Activated CD8-positive, alpha-beta memory T cell treated with anti-CD3 and anti-CD28 coated beads for 24 hours (primary cell): Measurements from ENCODE around the gene ZNF480.
"Not testable (repeated sequence)": the region's sequence is repeated elsewhere in the genome, so short reads cannot be mapped to it uniquely, and the experiment has no call there.

Experiments
- DNase-seq: peaks from one replicate; pipeline ENCODE4 v3.0.0-alpha.2; 2020

Gene ZNF480

DNA sequence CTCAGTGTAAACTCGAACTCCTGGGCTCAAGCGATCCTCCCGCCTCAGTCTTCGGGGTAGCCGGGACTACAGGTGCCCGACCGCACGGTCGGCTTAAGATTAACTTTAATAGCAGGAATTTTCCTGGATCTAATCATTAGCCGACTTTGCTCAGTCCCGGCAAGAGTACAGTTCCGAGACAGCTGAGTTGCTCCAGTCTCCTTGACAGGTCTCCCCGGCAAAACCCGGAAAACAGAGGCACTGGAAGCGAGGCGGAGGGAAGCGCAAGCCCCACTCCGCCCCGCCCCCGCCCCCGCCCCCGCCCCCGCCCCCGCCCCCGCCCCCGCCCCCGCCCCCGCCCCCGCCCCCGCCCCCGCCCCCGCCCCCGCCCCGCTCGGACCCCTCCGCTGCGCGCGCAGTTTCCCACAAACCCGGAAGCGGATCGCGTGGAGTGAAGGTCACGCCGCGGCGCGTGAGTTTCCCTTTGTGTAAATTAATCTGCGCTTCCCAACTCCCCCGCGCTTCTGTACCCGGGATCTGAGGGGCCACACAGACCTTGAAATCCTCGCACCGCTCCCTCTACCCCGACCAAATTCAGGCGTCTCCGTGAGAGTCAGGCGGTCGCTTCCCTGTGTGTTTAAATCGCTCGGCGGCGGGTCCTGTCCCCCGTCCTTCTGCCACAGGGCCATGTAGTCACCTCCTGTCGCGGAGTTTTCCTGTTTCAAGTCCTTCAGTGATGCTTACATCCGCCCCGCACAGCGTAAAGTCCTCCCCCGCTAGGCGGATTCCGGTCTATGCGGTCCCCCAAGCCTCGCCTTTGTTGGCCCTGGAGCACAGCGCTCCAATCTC, at the start of gene ZNF480:
ZNF480 (plus strand) TSS at position 397 of the 828 bp plus-strand sequence. CDS start 3,244 bp downstream, outside the sequence.
- peak; percentile 88 for DNase-seq

DNA sequence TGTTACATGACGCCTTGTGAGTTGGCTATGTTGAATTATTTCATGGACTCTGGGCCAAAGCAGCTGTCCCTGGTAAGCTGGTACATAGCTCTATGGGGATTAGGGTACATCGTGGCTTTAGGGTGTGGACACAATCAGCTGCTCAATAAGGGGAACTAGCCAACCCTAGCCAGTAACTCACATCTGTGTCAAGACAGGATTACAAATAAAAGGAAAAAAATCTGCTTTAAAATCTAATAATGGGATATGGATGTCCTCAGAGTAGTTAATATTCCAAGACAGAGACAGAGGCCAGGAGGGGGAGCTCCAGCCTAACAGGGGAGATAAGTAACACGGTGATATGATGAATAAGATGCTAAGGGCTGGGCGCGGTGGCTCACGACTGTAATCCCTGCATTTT, 48.7 kb upstream of the ZNF480 start:
- peak; percentile 74 for DNase-seq

DNA sequence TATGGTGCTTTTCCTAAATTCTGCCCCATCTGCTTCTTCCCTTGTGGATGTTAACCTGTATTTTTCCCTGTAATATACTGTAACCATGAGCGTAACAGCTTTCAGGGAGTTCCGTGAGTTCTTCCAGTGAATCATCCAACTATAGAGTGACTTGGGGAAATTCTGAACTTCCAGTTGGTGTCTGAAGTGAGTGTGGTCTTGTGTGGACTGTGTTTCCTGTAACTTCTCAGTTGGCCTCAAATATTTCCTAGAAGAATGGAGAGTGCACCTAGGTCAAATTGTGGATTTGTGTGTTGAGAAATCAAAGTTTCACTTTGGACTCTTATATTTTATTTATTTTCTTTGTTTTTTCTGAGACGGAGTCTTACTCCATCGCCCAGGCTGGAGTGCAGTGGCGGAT, 38.5 kb upstream of the ZNF480 start:
- no peak for DNase-seq

DNA sequence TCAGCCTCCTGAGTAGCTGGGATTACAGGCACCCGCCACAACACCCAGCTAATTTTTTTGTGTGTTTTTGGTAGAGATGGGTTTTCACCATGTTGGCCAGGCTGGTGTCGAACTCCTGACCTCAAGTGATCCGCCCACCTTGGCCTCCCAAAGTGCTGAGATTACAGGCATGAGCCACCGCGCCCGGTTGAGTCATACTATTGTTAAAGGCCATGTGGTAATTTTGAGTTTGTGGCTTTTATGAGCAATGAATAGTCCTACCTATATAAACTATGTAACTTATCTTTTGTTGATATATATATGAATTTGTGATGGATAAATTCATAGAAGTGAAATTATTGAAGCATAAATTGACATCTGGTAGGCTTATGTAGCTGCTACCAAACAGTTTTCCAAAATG, 31.4 kb upstream of the ZNF480 start:
- DNase-seq, result not testable (repeated sequence)

DNA sequence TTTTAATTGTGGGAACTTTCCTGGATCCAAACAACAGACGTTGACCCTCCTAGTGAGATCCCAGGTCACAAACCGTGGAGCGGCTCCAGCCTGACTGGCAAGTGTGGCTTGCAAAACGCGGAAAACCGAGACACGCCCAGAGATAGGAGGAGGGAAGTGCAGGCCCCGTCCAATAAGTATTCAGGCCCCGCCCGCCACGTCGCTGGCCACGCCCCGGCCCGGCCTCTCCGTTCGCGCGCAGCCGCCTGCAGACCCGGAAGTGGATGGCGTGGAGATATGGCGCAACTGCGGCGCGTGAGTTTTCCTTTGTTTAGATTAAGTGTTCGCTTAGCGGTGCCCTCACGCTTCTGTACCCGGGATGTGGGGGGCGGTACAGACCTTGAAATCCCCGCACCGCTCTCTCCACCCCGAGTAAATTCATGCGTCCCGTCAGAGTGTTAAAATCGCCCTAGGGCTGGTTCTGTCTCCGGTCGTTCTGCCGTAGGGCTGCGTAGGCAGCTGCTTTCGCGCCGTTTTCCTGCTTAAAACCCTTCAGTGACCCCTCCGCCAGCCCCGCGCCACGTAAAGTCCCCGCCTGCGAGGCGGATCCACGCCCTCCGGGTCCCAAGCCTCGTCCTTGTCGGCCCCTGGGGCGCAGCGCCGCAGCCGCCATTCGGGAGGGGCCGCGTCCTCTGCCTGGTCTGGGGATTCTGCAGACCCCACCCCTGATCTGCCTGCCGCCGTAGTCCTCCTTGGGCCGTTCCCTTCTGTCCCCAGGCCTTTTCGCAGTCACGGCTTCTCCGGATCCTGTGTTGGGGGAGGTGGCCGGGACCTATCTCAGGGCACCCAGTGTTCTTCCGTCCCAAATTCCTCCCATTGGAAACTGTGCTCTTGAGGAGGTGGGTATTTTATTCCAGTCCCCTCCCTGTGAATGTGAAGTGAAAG, 27.4 kb upstream of the ZNF480 start, which contains the start of gene ZNF766:
ZNF766 (plus strand) TSS at position 250 of the 924 bp plus-strand sequence; CDS start at position 277, 27 bp downstream.
- peak; percentile 99 for DNase-seq

DNA sequence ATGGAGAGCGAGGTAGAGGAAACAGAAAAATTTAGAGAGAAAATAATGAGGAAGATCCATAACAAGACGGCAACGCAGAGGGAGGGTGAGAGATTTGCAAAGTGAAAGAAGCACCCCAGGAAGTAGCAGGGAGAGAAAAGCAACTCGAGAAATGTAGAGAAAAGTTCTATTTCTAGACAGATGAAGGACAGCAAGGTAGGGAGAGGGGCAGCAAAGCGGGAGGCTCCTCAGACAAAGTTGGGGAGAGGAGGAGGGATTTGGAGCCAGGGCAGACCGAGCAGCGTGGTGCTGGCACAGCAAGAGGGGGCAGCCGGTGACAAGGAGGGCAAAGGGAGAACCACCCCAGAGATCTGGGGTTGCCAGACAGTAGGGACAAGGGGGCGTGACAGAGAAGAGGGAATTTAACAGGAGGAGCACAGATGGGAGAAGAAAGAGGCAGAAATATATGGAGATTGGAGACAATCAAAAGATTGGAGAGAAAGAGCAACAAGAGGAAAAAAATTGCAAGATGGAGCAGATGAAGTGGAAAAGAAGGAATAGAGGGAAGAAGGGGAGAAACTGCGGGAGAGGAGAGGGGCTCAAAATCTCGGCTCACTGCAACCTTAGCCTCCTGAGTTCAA, 26.6 kb upstream of the ZNF480 start:
- no peak for DNase-seq

DNA sequence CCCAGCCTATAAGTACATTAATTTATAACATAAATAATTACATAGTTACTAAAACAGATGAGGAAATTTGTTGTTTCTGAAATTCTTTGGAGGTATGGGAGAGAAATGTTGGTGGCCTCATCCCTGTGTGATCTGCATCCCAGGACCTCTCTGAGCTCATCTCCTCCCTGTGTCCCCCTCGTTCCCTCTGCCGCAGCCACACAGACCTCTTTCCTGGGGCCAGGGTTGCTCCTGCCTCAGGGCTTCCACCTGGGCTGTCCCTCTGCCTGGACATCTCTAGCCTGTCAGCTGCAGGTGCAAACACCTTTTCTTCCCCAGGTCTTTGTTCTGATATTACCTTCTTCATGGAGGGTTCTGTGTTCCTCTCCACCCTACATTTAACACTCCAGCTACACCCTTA, 23.7 kb upstream of the ZNF480 start:
- no peak for DNase-seq

DNA sequence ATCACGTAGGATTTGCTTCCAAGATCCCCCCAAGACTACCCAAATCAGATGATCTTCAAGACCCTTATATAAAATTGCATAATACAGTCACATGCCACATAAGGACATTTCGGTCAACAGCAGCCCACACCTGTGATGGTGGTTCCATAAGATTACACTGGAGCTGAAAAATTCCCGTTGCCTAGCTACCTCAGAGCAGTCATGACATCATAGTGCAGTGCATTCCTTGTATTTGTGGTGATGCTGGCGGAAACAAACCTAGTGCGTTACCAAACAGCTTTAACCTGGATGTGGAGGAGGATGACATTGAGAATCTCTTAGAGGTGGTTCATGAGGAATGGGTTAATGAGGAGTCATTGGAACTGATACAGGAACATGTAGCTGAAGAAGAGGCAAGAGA, 22.8 kb upstream of the ZNF480 start:
- DNase-seq, result no peak

DNA sequence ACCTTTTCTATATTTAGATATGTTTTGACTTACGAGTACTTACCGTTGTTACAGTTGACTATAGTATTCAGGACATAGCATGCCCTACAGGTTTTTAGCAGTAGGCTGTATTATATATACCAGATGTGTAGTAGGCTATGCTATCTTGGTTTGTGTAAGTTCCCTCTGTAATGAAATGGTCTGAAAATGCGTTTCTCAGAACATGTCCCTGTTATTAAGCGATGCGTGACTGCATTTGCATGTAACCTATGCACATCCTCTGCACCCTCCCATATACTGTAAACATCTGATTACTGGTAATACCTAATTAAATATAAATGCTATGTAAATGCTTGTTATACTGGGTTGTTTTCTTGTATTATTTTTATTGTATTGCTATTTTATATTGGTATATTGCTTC, 21.0 kb upstream of the ZNF480 start:
- DNase-seq, result no peak

DNA sequence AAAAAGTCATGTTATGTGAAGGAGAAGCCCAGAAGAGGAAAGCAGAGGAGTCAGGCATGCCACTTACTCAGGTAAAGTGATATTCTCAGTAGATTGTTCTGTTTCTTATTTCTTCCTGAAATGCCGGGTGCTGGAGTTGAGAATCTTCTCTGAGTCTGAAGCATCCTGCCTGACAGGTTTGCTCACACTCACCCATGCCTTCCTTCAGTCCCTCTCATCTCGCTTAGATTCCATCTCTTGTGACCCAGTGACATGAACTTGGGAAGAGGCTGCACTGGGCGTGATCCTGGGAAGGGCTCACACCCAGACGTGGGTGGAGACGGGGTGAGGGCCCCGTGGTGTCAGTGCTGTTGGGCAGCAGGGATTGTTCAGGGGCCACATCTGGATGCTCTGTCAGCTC, 19.5 kb upstream of the ZNF480 start:
- no peak for DNase-seq

DNA sequence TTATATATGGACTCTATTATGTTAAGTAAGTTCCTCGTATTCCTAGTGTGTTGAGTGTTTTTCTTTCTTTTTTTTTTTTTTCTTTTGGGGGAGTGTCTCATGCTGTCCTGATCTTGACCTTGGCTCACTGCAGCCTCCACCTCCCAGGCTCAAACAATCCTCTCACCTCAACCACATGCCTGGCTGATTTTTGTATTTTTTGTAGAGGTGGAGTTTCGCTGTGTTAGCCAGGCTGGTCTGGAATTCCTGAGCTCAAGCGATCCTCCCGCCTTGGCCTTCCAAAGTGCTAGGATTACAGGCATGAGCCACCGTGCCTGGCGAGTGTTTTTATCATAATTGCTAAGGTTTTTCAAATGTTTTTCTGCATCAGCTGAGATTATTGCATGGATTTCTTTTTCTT, 10.7 kb upstream of the ZNF480 start:
- no peak for DNase-seq

DNA sequence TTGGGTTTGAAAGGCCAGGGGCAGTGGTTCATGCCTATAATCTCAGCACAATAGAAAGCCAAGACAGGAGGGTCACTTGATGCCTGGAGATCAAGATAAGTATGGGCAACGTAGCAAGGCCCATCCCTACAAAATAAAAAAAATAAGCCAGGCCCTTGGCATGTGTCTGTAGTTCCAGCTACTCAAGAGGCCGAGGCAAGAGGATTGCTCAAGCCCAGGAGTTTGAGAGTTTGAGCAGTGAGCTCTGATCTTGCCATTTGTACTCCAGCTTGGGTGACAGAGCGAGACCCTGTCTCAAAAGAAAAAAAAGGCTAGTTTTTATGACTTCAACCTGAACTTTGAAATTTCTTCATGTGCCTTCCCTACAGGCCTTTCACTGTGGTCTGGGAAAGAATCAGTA, 5.2 kb upstream of the ZNF480 start:
- no peak for DNase-seq

DNA sequence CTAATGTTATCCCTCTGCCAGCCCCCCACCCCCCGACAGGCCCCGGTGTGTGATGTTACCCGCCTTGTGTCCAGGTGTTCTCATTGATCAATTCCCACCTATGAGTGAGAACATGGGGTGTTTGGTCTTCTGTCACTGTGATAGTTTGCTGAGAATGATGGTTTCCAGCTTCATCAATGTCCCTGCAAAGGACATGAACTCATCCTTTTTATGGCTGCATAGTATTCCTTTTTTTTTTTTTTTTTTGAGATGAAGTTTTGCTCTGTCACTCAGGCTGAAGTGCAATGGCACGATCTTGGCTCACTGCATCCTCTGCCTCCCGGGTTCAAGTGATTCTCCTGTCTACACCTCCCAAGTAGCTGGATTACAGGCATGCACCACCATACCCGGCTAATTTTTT, 4.0 kb upstream of the ZNF480 start:
- DNase-seq, result not testable (repeated sequence)

DNA sequence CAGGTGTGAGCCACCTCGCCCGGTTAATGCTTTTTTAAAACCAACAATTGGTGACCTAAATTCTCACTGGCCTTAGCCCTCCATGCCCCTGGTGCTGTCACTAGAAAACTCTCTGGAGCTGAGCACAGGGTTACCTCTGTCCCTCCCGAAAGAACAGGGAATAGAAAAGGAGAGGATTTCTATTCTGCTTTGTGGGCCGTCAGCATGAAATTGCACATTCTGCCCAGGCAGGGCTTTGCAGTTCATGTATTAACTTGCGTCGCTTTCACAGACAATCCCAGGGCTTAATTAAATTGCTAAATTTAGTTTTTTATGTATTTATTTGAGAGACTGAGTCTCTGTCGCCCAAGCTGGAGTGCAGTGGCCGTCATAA, 583 bp upstream of the ZNF480 start:
- DNase-seq, result no peak

DNA sequence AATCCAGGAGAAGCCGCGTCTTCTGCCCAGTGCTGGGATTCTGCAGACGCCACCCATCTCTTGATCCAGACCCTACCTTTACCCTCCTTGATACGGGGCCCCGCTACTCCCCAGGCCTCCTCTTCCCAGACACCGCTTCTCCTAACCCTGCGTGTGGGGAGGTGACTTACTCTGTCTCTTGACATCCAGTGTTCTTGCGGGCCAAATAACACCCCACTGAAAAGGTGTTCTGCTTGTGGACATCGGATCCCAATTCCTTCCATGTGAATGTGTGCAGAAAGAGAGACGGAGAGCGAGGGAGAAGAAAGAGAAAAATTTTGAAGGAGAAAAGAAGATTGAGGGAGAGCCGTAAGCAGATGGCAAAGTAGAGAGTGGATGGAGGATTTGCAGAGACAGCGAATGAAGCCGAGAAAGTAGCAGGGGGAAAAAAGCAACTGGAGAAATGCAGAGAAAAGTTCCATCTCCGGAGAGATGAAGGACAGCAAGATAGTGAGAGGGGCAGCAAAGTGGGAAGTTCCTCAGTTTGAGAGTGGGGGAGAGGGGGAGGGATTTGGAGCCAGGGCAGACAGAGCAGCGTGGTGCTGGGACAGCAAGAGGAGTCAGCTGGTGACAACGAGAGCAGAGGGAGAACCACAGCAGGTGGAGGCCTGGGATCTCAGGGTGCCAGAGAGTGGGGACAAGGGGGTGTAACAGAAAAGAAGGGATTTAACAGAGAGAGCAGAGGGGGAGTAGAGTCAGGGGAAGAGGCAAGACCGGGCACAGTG, 814 bp downstream of the ZNF480 start:
- no peak for DNase-seq

DNA sequence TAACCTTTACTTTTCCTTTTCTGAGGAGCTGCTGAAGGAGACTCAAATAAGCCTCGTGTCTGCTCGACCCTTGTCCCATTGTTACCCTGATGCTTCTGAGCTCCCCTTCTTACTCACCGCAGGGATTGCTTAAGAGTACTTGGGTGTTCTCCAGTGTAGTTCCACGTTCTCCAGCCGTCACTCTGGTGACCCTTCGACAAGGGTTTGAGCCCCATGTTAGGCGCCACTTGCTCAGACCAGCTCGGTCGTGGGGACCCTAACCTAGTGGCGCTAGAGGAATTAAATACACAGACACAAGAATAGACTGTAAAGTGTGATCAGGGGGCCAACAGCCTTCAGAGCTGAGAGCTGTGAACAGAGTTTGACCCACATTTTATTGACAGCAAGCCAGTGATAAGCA, 10.3 kb downstream of the ZNF480 start:
- DNase-seq, result no peak

DNA sequence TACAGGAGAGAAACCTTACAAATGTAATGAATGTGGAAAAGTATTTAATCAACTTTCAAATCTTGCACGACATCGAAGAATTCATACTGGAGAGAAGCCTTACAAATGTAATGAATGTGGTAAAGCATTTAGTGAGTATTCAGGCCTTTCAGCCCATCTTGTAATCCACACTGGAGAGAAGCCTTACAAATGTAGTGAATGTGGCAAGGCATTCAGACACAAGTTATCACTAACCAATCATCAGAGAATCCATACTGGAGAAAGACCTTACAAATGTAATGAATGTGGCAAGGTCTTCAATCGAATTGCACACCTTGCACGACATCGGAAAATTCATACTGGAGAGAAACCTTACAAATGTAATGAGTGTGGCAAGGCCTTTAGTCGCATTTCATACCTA, 25.5 kb downstream of the ZNF480 start:
- no peak for DNase-seq

DNA sequence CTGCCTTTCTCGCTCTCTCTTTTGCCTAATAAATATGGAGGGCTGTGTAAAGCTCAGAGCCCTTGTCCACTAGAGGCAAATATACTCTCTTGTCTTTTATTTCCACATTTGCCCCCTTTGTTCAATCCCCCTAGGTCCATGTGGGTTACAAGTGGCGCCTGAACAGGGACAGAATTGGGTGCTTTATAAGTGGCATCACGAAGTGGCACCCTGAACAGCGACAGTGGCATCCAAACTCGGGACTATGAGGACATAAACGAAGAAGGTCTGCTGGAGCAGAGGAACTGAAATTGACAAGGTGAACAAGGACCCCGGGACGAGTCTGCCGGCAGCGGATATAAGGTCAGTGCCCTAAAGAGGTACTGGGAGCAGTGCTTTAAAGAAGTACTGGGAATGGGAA, 34.8 kb downstream of the ZNF480 start:
- DNase-seq, result no peak

DNA sequence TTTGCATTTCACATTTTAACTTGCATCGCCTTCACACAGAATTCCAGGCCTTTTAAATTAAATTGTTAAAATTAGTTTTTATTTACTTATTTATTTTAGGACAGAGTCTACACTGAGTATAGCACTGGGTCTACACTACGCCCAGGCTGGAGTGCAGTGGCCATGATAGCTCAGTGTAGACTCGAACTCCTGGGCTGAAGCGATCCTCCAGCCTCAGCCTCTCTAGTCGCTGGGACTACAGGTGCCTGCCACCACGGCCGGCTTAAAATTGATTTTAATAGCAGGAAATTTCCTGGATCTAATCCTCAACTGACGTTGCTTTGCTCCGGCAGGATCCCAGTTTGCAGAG, 38.8 kb downstream of the ZNF480 start:
- DNase-seq, result no peak

DNA sequence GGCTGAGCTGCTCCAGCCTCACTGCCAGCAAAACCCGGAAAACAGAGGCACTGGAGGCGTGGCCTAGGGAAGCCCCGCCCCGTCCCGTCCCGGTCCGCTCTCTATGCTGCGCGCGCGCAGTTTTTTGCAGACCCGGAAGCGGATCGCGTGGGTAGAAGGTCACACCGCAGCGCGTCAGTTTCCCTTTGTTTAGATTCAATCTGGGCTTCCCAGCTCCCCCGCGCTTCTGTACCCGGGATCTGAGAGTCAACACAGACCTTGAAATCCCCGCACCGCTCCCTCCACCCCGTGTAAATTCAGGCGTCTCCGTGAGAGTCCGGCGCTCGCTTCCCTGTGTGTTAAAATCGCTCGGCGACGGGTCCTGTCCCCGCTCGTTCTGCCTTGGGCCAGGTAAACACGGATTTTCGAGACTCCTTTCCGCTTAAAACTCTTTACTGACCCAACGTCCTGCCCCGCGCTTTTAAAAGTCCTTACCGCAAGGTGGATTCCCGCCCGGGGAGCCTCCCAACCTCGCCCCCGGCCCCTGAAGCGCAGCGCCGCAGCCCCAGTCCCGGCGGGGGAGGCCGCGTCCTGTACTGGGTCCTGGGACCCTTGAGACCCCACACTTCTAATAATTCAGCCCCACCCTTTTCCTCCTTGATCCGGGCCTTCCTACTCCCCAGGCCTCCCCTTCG, 39.3 kb downstream of the ZNF480 start, which contains the start of gene ZNF610:
ZNF610 (plus strand) TSS at position 127 of the 674 bp plus-strand sequence. CDS start 12,930 bp downstream, outside the sequence.
- peak; percentile 95 for DNase-seq

DNA sequence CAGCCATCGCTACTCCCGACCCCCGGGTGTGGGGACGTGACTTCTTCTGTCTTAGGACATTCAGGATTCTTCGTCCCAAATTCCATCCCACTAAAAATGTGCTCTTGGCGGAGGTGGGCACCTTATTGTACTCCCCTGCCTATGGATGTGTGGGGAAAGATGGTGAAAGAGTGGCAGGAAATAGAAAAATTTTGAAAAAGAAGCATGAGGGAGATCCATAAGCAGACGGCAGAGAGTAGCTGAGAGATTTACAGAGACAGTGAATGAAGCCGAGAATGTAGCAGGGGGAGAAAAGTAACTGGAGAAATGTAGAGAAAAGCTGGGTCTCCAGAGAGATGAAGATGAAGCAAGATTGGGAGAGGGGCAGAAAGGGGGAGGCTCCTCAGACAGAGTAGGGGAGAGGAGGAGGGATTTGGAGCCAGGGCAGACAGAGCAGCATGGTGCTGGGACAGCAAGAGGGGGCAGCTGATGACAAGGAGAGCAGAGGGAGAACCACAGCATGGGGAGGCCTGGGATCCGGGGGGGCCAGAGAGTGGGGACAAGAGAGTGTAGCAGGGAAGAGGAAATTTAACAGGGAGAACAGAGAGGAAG, 39.9 kb downstream of the ZNF480 start:
- no peak for DNase-seq

DNA sequence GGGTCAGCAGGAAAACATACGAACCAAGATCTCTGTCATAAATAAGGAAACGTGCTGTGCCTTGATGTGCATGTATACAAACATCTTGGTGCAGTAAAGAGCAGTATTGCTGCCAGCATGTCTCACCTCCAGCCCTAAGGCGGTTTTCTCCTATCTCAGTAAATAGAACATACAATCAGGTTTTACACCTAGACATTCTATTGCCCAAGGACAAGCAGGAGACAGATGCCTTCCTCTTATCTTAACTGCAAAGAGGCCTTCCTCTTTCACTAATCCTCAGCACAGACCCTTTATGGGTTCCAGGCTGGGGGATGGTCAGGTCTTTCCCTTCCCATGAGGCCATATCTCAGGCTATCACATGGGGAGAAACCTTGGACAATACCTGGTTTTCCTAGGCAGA, 42.1 kb downstream of the ZNF480 start:
- not testable (repeated sequence) for DNase-seq
